GF-D8 (cell line): ENCODE data around the gene GDNF.
"Not testable (repeated sequence)": the region's sequence is repeated elsewhere in the genome, so short reads cannot be mapped to it uniquely, and the experiment has no call there.

Experiments
- DNase-seq: peaks from one replicate; lab custom pipeline; 2025; lab: John Stamatoyannopoulos, UW

Gene GDNF

DNA sequence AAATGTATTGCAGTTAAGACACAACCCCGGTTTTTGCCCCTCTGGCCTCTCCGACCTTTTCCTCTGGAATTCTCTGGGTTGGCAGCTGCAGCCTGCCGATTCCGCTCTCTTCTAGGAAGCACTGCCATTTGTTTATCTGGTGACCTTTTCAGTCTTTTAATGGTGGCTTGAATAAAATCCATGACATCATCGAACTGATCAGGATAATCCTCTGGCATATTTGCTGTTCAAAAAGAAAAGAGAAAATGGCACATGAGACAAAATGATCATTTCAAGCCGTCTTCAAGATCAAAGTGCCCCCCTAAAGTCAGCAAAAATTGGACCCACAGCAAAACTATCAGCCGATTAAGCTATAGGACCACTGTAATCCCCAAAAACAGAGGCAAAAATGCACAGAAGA is 23.9 kb downstream of the GDNF start:
- DNase-seq, result no peak

DNA sequence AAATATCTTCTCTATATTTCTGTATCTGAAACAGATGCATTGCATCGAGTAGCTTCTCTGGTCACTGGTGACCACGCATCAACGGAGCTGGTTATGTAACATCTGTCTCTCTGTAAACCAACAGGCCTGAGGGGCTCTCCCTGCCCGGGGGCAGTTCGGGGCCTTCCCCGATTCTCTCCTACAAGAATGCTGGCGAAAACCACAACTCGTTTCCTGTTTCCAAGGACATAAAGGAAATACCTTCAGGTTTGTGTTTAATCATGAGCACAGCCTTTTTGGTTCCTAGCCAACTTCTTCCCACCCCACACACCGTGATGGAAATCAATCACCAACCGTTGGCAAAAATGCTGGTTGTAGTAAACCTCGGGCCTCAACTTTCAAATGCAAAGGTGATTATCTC is 25.1 kb downstream of the GDNF start:
- DNase-seq, result no peak

DNA sequence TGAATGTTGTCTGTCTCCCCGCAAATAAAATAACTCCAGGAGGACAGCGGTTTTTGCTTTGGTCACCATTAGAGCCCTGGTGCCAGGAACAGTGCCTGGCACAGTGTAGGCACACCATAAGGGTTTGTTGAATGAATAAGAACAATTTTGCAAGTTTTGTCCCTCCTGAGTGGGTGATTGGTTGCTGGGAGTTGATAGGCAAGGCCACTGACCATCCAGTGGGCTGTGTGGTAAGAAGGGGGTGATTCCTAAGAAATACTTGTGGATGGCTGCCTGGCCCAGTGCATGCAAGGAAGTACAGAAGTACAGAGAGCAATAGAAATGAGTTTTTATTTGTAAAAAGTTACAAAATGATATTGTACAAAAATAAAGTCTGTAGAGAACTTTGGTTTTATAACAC is 27.5 kb downstream of the GDNF start:
- DNase-seq, result no peak

DNA sequence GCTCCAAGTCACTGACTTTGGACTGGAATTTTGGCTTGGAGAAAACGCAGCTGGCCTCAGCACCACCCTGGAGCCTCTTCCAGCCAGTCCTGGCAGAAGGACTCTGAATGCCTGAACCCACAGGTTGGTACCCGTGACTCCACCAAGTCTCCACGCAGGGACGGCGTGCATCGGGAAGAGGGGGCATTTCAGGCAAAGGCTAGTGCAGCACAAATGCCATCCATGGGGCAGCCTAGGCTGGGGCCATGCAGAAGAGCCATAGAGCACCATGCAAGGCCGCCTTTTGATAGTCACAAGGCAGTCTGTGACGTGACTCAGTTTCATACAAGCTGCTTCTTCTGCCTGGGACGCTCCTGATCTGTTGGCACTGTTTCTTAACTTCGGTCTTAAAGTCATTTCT is 28.0 kb downstream of the GDNF start:
- no peak for DNase-seq

DNA sequence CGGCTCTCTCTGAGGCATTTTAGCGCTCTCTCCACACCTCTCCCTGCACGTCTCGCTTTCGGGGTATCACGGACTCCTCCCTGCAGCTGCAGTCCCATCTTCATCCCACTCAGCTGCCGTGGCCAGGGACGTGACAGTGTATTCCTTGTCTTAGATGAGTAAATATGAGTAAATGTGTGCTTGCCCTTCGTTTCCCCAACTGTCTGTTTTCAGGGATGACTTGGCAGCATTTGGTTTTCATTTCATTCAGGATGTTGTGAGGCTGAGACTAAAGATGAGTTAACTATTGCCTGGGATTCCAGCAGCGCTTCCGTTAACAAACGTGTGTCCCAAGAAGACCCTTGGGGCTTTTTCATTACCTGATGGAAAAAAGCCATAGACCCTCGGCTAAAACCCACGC is 29.5 kb downstream of the GDNF start:
- no peak for DNase-seq

- DNase-seq, result no peak
These were observed 30.9 kb downstream of the GDNF start for GRCh38 chr5:37808945-37809344.

DNA sequence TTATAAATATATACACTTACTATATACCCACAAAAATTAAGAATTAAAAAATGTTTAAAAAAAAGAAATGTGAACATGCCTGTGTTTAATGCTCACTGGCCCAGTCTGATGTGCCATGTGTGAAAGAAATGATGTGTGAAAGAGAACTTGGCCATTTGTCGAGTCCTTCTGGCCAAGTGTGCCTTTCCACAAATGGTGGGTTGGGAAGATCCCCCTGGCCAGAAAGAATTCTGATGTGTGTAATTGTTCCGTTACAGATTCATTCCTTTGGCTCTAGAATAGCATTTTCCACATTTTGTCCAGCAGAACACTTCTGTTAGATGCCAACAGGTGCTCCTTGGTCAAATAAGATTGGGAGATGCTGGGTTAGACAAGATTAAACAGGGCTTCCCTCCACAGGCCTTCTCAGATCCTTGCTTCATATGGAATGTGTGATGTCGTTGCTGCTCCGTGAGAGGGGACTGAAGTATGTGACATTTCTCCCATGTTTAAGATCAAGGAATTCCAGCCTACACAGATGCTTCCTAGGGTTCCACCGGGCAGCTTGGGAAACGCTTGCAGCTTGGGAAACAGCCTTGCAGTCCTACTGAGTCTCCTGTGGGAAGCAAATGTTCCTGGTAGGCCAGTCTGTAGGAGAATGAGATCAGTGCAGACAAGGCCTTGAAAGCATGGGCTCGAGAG is 32.1 kb downstream of the GDNF start:
- no peak for DNase-seq

DNA sequence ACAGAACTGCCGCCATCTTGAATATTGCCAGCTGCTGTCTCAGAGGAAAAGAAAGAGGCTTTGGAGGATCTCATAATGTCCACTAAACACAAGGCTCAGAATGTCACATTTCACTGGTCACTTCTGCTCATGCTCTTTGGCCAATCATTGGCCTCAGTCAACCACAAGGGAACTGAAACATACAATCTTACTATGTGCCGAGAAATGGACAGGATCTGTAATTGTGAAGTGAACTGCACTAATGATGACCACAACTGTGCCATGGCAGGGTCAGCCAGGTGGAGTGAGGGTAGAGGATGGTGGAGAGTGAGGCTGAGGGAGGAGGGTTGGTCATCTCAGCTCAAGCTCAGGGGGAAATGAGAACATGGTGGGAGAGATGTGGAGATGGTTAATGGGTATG is 32.8 kb downstream of the GDNF start:
- DNase-seq, result no peak

- DNase-seq, result no peak
These were observed 33.4 kb downstream of the GDNF start for GRCh38 chr5:37806476-37806875.

- DNase-seq, result no peak
These were observed 33.8 kb downstream of the GDNF start for GRCh38 chr5:37806016-37806415.

DNA sequence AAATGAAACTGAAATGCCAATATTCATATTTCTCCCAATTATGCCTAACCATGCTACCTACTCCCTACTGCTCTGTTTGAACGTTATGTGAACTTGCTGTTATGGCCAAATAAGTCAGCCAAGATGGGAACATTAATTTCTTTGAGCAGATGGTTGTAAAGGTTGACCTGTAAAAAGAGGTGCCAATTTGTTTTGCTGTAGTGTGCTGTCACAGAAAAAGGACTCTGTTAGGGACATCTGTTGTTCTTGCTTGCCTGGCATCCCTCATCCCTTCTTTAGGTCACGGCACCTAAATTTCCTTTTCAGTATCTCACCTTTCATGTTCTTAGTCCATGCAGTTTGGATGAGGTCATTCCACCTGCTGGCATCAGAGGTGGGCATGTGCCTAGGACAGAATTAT is 35.4 kb downstream of the GDNF start:
- DNase-seq, result no peak

GRCh38 chr5:37803487-37803886 is 36.4 kb downstream of the GDNF start:
- DNase-seq, result no peak

DNA sequence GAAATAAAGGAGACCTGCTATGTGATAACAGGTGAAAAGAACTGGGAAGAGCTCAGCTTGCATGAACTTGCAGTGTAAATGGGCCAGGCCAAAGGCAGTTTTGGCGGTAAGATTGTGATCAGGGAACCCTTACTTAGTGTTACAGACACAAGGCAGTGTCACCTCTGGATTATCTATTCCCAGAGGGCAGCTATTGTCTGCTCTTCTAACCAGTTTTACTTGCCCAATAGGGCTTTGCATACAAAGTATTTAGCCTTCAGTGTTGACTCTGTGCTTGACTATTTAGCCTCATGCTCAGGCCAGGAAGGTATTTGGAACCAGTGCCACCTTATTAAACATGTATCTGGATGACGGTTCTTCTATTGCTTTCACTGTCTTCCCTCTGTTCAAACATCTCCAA is 38.3 kb downstream of the GDNF start:
- no peak for DNase-seq

DNA sequence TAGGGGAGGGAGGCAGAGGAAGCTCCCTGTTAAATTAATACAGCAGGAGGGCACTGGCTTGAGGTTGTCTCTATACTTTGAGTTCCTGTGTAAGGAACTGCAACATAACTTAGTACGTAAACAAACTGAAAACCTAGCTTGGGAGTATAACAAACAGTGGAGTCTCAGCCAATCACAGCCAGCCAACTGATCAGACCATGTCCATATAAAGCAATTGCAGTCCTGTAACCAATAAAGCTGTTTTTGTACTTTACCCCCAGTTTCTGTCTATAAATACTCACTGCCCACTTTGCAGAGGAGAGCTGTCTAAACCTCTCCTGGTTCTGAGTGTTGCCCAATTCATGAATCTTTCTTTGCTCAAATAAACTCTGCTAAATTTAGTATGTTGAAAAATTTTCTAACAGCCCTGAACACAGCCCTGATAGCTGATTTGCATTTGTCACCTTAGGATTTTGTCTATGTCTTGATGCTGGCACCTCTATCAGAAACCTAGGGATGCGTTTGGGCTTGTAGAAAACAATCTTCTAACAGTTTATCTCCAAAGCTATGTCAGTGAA is 39.9 kb downstream of the GDNF start:
- DNase-seq, result no peak

DNA sequence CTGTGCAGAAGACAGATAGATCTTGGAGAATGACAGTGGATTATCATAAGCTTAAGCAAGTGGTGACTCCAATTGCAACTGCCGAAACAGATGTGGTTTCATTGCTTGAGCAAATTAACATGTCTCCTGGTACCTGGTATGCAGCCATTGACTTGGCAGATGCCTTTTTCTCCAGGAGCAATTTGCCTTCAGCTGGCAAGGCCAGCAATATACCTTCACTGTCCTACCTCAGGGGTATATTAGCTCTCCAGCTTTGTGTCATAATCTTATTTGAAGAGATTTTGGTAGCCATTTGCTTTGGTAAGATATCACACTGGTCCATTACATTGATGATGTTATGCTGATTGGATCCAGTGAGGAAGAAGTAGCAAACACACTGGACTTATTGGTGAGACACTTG is 43.4 kb downstream of the GDNF start:
- DNase-seq, result not testable (repeated sequence)

- DNase-seq, result not testable (repeated sequence)
These were observed 44.5 kb downstream of the GDNF start for GRCh38 chr5:37795292-37795691.

DNA sequence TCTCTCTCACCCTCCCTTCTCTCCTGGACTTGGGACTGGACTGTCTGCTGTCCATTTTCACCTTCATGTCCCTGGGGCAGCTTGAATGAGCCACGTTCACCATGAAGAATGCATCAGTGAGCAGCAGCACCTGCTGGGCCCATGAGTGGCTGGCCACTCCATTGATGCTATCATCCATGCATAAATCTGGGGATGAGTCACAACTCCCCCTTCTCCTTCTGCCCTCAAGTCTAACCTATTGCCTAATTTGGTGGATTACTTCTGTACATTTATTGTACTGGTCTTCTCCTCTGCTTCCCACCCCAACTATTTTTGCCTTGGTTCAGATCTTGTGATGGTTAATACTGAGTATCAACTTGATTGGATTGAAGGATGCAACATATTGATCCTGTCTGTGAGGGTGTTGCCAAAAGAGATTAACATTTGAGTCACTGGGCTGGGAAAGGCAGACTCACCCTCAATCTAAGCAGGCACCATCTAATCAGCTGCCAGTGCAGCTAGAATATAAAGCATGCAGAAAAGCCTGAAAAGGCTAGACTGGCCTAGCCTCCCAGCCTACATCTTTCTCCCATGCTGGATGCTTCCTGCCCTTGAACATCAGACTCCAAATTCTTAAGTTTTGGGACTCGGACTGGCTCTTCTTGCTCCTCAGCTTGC is 46.7 kb downstream of the GDNF start:
- DNase-seq, result no peak

- no peak for DNase-seq
These were observed 48.5 kb downstream of the GDNF start for GRCh38 chr5:37791321-37791720.

- no peak for DNase-seq
These were observed 49.9 kb downstream of the GDNF start for GRCh38 chr5:37789991-37790390.

- no peak for DNase-seq
These were observed 52.1 kb downstream of the GDNF start for GRCh38 chr5:37787742-37788141.

DNA sequence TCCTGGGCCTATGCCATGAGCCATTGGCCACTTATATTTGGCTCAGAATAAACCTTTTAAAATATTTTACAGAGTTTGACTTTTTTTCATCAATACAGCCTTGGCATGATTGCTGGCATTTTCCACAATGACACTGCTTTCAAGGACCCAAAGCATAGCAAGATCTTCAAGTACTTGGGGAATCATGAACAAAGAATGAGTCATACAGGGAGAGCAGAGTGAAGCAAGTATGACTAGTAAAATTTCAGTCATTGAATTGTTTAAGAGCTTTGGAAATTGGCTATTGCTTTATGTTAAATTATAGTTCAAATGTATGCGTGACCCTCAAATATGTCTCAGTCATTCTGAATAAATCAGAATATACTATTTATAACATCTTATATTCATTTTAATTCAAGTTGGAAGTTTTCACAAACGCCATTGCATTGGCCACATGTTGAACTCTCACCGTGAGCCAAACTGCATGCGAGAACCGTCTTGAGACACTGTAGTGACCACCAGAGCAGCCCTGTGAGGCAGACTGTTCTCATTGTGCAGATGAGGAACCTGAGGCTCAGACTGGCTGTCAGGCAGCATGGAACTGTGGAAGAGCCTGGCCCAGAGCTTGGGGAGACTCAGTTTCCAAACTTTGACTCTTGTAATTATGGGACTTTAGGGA is 52.9 kb downstream of the GDNF start:
- DNase-seq, result no peak

GRCh38 chr5:37786416-37786815 is 53.4 kb downstream of the GDNF start:
- DNase-seq, result no peak

DNA sequence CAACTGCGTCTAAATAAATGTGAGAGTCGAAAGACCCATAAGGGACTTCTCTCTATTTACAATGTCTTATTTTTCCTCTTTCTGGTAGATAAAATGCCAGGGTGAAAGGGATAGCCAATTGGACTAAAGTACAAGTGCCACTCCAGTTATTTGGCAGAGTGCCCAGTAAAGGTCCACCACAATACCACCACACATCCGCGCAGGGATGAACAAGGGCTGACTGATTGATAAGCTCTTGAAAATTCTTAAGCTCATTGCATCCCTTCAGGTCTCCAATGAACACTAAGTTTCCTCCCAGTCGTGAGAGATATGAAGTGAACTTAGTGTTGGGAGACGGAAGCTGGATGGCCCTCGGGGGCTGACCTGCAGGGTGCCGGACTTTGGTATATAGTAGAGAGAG is 58.4 kb downstream of the GDNF start:
- not testable (repeated sequence) for DNase-seq
